ENCODE measurements around the gene SLFN13.
"Not testable (repeated sequence)": the region's sequence is repeated elsewhere in the genome, so short reads cannot be mapped to it uniquely, and the experiment has no call there.

DNA sequence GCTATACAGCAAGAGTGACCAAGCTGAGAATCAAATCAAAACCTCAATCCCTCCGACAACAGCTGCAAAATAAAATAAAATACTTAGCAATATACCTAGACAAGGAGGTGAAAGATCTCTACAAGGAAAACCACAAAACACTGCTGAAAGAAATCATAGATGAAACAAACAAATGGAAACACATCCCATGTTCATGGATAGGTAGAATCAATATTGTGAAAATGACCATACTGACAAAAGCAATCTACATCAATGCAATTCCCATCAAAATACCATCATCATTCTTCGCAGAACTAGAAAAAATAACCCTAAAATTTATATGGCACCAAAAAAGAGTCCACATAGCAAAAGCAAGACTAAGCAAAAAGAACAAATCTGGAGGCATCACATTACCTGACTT lies 33.9 kb downstream of the SLFN13 start:
- TF ChIP-seq, protein P1, sequence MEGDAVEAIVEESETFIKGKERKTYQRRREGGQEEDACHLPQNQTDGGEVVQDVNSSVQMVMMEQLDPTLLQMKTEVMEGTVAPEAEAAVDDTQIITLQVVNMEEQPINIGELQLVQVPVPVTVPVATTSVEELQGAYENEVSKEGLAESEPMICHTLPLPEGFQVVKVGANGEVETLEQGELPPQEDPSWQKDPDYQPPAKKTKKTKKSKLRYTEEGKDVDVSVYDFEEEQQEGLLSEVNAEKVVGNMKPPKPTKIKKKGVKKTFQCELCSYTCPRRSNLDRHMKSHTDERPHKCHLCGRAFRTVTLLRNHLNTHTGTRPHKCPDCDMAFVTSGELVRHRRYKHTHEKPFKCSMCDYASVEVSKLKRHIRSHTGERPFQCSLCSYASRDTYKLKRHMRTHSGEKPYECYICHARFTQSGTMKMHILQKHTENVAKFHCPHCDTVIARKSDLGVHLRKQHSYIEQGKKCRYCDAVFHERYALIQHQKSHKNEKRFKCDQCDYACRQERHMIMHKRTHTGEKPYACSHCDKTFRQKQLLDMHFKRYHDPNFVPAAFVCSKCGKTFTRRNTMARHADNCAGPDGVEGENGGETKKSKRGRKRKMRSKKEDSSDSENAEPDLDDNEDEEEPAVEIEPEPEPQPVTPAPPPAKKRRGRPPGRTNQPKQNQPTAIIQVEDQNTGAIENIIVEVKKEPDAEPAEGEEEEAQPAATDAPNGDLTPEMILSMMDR (conservative IDR thresholded peaks at IDR 0.05; ENCODE audit: low read depth, low read length): not testable (repeated sequence)
- not testable (repeated sequence) for TF ChIP-seq POLR2A (IDR thresholded peaks at IDR 0.05; ENCODE audit: low read depth, low read length); MXI1 (IDR thresholded peaks at IDR 0.05; ENCODE audit: borderline replicate concordance, low read depth, low read length); SMC3 (IDR thresholded peaks at IDR 0.05; ENCODE audit: low read depth, low read length); CEBPB (IDR thresholded peaks at IDR 0.05; ENCODE audit: low read depth, low read length); FOS (IDR thresholded peaks at IDR 0.05; ENCODE audit: low read depth, low read length); RAD21 (IDR thresholded peaks at IDR 0.05; ENCODE audit: low read length); MAFK (IDR thresholded peaks at IDR 0.05; ENCODE audit: low read depth, low read length); RFX5 (IDR thresholded peaks at IDR 0.05; ENCODE audit: low read depth, low read length); CHD1 (IDR thresholded peaks at IDR 0.05; ENCODE audit: low read depth, low read length); RCOR1 (IDR thresholded peaks at IDR 0.05; ENCODE audit: insufficient replicate concordance, low read length)
- TF ChIP-seq, protein P2, sequence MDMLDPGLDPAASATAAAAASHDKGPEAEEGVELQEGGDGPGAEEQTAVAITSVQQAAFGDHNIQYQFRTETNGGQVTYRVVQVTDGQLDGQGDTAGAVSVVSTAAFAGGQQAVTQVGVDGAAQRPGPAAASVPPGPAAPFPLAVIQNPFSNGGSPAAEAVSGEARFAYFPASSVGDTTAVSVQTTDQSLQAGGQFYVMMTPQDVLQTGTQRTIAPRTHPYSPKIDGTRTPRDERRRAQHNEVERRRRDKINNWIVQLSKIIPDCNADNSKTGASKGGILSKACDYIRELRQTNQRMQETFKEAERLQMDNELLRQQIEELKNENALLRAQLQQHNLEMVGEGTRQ (IDR thresholded peaks at IDR 0.05; ENCODE audit: low read depth, low read length): not testable (repeated sequence)

All from IMR-90 (cell line).